CD4-positive, alpha-beta T cell treated with Interleukin-21 for 1 hour (primary cell): ENCODE measurements around the gene PARP14.

Source experiments
- DNase-seq: peaks from one replicate; pipeline ENCODE4 v3.0.0-alpha.2; 2020

PARP14 gene

GRCh38 chr3:122772827-122773226, 92.2 kb downstream of the PARP14 start:
- no peak for DNase-seq

- no peak for DNase-seq
These were observed 93.4 kb downstream of the PARP14 start for GRCh38 chr3:122773944-122774509.

GRCh38 chr3:122774564-122774963, 93.9 kb downstream of the PARP14 start:
- DNase-seq = no peak

- no peak for DNase-seq
These were observed 96.2 kb downstream of the PARP14 start for GRCh38 chr3:122776675-122777468.

- DNase-seq = no peak
These were observed 96.9 kb downstream of the PARP14 start for GRCh38 chr3:122777563-122777962.
